Pancreas (tissue), 10 donors: Measurements from ENCODE around the gene FRMD4A. TPM values are rescaled to one million over a fixed set of nuclear protein-coding genes. Genes with fewer than 3 reads are reported as not detected.
"Not testable (repeated sequence)": the region's sequence is repeated elsewhere in the genome, so short reads cannot be mapped to it uniquely, and the experiment has no call there.

Experiments
- ATAC-seq, 4 donors: fragments of 200-7000 bp; cut with Tn5 transposase; one replicate each; pipeline versions ENCODE4 v1.8.0 to v1.9.1; 2020; ENCODE audit warnings: mild to moderate bottlenecking in 4 of 4, moderate library complexity in 4 of 4
- DNase-seq, 6 donors: peaks; one replicate each; pipeline ENCODE4 v3.0.0-alpha.2; 2020
- FAIRE-seq: peaks from 2 replicates; lab custom pipeline; 2012; peaks lifted over from hg19 to GRCh38; lab: Jason Lieb, UNC
- H3K27ac ChIP-seq, 4 donors: fragments of 200-600 bp; sonication (generic); 1 replicate in 3 of 4; 2 replicates in 1 of 4; pipeline versions ENCODE4 v1.5.0 to v1.8.0; 2020
- H3K27me3 ChIP-seq, 4 donors: fragments of 200-600 bp; one replicate each; pipeline ENCODE4 v1.8.0; 2021
- H3K36me3 ChIP-seq, 3 donors: fragments of 200-600 bp; sonication (generic) in 1 of 3; one replicate each; pipeline versions ENCODE4 v1.5.0 to v1.8.0; 2020 to 2021
- H3K4me1 ChIP-seq, 3 donors: fragments of 200-600 bp; one replicate each; pipeline ENCODE4 v1.8.0; 2021
- H3K4me3 ChIP-seq, 4 donors: fragments of 200-600 bp; sonication (generic) in 2 of 4; one replicate each; pipeline versions ENCODE4 v1.5.0 to v1.8.0; 2020 to 2021
- H3K9me3 ChIP-seq, 4 donors: fragments of 200-600 bp; one replicate each; pipeline ENCODE4 v1.8.0; 2021
- CTCF ChIP-seq, 4 donors: fragments of 200-600 bp; sonication (generic) in 3 of 4; IDR thresholded peaks; one replicate each; pipeline versions ENCODE4 v1.5.0 to v1.8.0; 2021; ENCODE audit warnings: antibody characterized with exemption in 4 of 4
- WGBS, 2 donors: extraction: QIAGEN DNeasy Blood & Tissue Kit; methylation state at CpG; one replicate each; pipeline ENCODE4 v1.1.7; 2013; 5-methylcytosine and 5-hydroxymethylcytosine counted together
- intact Hi-C, 3 donors: fragments of 100-400 bp; cut with DNase I; formaldehyde crosslinking; loops; one replicate each; pipeline versions ENCODE4 v1.11.1 to v1.14.2; 2022
- polyA plus RNA-seq, 2 donors: library from polyadenylated mRNA; stranded (reverse); fragments of 200-250 nt; gene quantifications; one replicate each; pipeline ENCODE4 v1.2.3, GENCODE V29; 2013
- total RNA-seq, 6 donors: library from RNA; stranded (reverse); fragmentation: NEBNext Ultra II Directional in 4 of 6; extraction: Animal tissue kit (Norgen Biotek cat#: 25700) in 4 of 6; gene quantifications; one replicate each; pipeline versions ENCODE4 v1.2.1 to v1.2.4, GENCODE V29; 2021 to 2023
- donor health status: healthy with polysubstance abuse.
- donor health status: DM: no; HTN: no; CAD: no; lungs with moderate emphysema.
- donor health status: DM: no; HTN: no; CAD: no.
- donor health status: control.
- donor health status: control.
- donor health status: Bipolar disorder and iron deficiency.
- donor health status: DM: yes; HTN: yes; CAD: no.
- donor health status: DM: no; HTN: no; CAD: no.
- donor health status: DM: no; HTN: no; CAD: no.
- donor health status: DM: yes; HTN: yes; CAD: no.

The FRMD4A gene
- total and polyA plus RNA-seq, 8 donors: 13.5 to 27.5 (median 18.7) TPM

- DNase-seq (no peak), ATAC-seq (peak in 1 of 4 donors; percentile 53), FAIRE-seq (no peak)
- no peak overlapping the region for H3K4me3 ChIP-seq
- no peaks in the 10 kb centered on the region for H3K36me3 ChIP-seq
- 82 to 84% methylated on average over 6 of the region's 6 CpGs for WGBS, 2 donors
- no peak overlapping the region for H3K27ac ChIP-seq
- TF ChIP-seq CTCF (IDR thresholded peaks at IDR 0.05): no peak
- no peaks in the 10 kb centered on the region for H3K4me1 ChIP-seq
- intact Hi-C loops: no loop called here
- no peaks in the 10 kb centered on the region for H3K9me3 ChIP-seq
- no peaks in the 10 kb centered on the region for H3K27me3 ChIP-seq
Observed at GRCh38 chr10:13924040-13924725, 406.5 kb downstream of the FRMD4A start.

GRCh38 chr10:13922586-13922985 lies 408.1 kb downstream of the FRMD4A start:
- intact Hi-C loops: no loop called here
- no peaks in the 10 kb centered on the region for H3K4me1 ChIP-seq
- no peaks in the 10 kb centered on the region for H3K36me3 ChIP-seq
- 84% methylated on average over 1 of the region's 1 CpG for WGBS, 2 donors
- no peaks in the 10 kb centered on the region for H3K9me3 ChIP-seq
- ATAC-seq (no peak), DNase-seq (no peak), FAIRE-seq (no peak)
- H3K27ac ChIP-seq: no peak overlapping the region
- no peak overlapping the region for H3K4me3 ChIP-seq
- H3K27me3 ChIP-seq: no peaks in the 10 kb centered on the region
- no peak for TF ChIP-seq CTCF (IDR thresholded peaks at IDR 0.05)

- H3K27me3 ChIP-seq: no peaks in the 10 kb centered on the region
- 60 to 64% methylated on average over 3 of the region's 3 CpGs for WGBS, 2 donors
- no peaks in the 10 kb centered on the region for H3K4me1 ChIP-seq
- H3K9me3 ChIP-seq: no peaks in the 10 kb centered on the region
- FAIRE-seq (no peak), DNase-seq (no peak), ATAC-seq (no peak)
- H3K27ac ChIP-seq: no peak overlapping the region
- intact Hi-C loops: no loop called here
- TF ChIP-seq CTCF (IDR thresholded peaks at IDR 0.05): no peak
- no peak overlapping the region for H3K4me3 ChIP-seq
- H3K36me3 ChIP-seq: no peaks in the 10 kb centered on the region
Observed at GRCh38 chr10:13921941-13922340, 408.8 kb downstream of the FRMD4A start.

DNA sequence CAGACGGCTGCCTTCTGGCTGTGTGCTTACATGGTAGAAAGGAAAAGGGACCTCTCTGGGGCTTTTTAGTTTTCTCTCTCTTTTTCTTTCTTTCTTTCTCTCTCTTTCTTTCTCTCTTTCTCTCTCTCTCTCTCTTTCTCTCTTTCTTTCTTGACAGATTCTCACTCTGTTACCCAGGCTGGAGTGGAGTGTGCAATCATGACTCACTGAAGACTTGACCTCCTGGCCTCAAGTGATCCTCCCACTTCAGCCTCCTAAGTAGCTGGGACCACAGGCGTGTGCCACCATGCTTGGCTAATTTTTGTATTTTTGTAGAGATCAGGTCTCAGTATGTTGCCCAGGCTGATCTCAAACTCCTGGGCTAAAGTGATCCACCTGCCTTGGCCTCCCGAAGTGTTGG lies 409.6 kb downstream of the FRMD4A start:
- 67 to 76% methylated on average over 3 of the region's 3 CpGs for WGBS, 2 donors
- intact Hi-C loops, FAIRE-seq: not testable (repeated sequence)

GRCh38 chr10:13920465-13920864 lies 410.3 kb downstream of the FRMD4A start:
- WGBS, 2 donors: 26 to 30% methylated on average over 3 of the region's 3 CpGs
- Histone ChIP-seq H3K27ac (no peak overlapping the region), H3K4me1 (no peaks in the 10 kb centered on the region), H3K9me3 (no peaks in the 10 kb centered on the region), H3K36me3 (no peaks in the 10 kb centered on the region), H3K4me3 (no peak overlapping the region), H3K27me3 (no peaks in the 10 kb centered on the region)
- ATAC-seq (no peak), DNase-seq (no peak), FAIRE-seq (no peak)
- intact Hi-C loops: no loop called here
- no peak for TF ChIP-seq CTCF (IDR thresholded peaks at IDR 0.05)

More for the DNA sequence above, 409.6 kb downstream of the FRMD4A start:
- DNase-seq, H3K27me3 ChIP-seq, H3K4me3 ChIP-seq, H3K4me1 ChIP-seq, H3K27ac ChIP-seq, ATAC-seq, H3K9me3 ChIP-seq, H3K36me3 ChIP-seq: not testable (repeated sequence)
